Subcutaneous abdominal adipose tissue (tissue), 5 donors: ENCODE results near the gene THAP8.
A peak's percentile ranks its signal among the peaks of the same experiment; 100 is the strongest.

Source experiments
- H3K27ac ChIP-seq: one replicate; pipeline ENCODE4 v1.7.0; 2013; ENCODE audit warnings: low read depth, mild to moderate bottlenecking, inconsistent platforms, low read length, moderate library complexity
- H3K27me3 ChIP-seq, 5 donors: one replicate each; pipeline ENCODE4 v1.7.0; 2013; ENCODE audit warnings: low read length in 5 of 5, inconsistent platforms in 1 of 5; ENCODE audit not compliant: control insufficient read depth in 5 of 5, insufficient read depth in 4 of 5
- H3K36me3 ChIP-seq, 5 donors: one replicate each; pipeline ENCODE4 v1.7.0; 2013; ENCODE audit warnings: low read length in 5 of 5; ENCODE audit not compliant: control insufficient read depth in 5 of 5, insufficient read depth in 5 of 5
- H3K4me1 ChIP-seq, 5 donors: one replicate each; pipeline ENCODE4 v1.7.0; 2013; ENCODE audit warnings: low read length in 5 of 5, mild to moderate bottlenecking in 3 of 5, moderate library complexity in 1 of 5; ENCODE audit not compliant: control insufficient read depth in 5 of 5, insufficient read depth in 5 of 5
- H3K4me3 ChIP-seq, 5 donors: one replicate each; pipeline ENCODE4 v1.7.0; 2013; ENCODE audit warnings: low read length in 5 of 5, low read depth in 1 of 5
- H3K9ac ChIP-seq, 5 donors: one replicate each; pipeline ENCODE4 v1.7.0; 2013; ENCODE audit warnings: low read length in 5 of 5, mild to moderate bottlenecking in 4 of 5, moderate library complexity in 3 of 5
- H3K9me3 ChIP-seq, 5 donors: one replicate each; pipeline ENCODE4 v1.7.0; 2013; ENCODE audit warnings: low read length in 5 of 5; ENCODE audit not compliant: control insufficient read depth in 5 of 5
- donor health status: healthy.
- donor health status: healthy.
- donor health status: healthy.
- donor health status: healthy.
- donor health status: healthy.

THAP8 gene

DNA sequence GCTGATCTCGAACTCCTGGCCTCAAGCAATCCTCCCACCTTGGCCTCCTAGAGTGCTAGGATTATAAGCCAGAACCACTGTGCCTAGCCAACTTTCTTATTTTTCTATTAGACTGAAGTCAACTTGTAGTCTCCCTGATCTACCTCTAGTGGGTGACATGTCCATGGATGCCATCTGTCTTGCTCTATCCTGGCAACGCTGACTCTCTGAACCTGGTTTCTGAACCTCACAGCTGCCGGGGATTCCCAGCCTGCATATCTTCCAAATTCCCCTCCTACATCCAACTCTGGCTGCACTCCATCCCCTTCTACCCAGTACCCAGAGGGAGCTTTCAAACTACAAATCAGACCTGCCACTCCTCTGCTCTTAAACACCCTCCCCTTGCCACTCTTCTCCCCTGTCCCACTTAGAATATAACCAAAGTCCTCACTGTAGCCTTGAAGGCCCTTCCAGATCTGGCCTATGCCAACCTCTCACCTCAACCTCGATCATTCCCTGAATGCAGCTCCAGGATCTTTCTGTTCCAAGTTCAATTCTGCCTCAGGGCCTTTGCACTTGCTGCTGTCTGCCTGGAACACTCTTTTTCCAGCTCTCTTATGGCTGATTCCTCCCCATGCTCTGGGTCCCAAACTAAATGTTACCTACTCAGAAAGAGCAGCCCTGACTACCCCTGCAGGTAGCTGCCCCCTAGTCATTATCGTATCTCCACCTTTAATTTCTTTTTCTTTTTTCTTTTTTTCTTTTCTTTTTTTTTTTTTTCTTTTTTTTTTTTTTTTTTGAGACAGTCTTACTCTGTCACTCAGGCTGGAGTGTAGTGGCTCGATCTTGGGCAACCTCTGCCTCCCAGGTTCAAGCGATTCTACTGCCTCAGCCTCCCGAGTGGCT is 23.6 kb downstream of the THAP8 start:
- Histone ChIP-seq H3K9me3 (no peaks in the 10 kb centered on the region), H3K9ac (peak overlapping the region in 1 of 5 donors; percentile 26), H3K27ac (peak overlapping the region; percentile 60), H3K4me1 (peaks cover 0 to 24% (median 16%) of the 10 kb centered on the region in 5 donors), H3K4me3 (no peak overlapping the region), H3K27me3 (no peaks in the 10 kb centered on the region), H3K36me3 (peaks cover 0 to 25% (median 15%) of the 10 kb centered on the region in 5 donors)

DNA sequence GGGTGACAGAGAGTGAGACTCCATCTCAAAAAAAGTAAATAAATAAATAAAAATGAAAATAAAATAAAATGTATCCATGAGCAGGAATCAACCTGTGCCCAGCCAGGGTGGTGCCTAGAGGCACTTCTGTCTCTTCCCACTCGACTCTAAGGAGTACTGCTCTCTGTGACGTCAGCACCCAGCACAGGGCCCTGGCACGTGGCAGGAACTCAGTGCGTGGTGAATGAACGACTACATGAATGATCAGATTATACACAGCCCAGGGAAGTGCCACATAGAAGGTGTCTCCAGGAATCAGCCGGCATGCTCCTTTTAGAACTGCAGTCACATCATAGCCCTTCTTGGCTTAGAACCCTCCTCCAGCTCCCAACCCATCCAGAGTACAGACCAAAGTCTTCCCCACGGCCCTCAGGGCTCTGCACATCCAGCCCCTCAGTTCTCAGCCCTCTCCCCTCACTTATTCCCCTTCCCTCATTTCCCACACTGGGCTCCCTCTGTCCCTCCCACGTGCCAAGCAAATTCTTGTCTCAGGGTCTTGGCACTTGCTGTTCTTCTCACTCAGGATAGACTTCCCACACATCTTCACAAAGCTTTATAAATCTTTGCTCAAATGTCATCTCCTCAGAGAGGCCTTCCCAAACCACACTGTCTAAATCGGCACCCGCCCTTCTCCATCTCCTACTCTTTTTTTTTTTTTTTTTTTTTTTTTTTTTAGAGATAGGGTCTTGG is 25.6 kb downstream of the THAP8 start:
- H3K36me3 ChIP-seq = peaks cover 0 to 30% (median 17%) of the 10 kb centered on the region in 5 donors
- H3K27ac ChIP-seq = no peak overlapping the region
- H3K4me1 ChIP-seq = peaks cover 0 to 24% (median 16%) of the 10 kb centered on the region in 5 donors
- no peak overlapping the region for H3K9ac ChIP-seq
- H3K4me3 ChIP-seq = no peak overlapping the region
- H3K27me3 ChIP-seq = no peaks in the 10 kb centered on the region
- no peaks in the 10 kb centered on the region for H3K9me3 ChIP-seq

DNA sequence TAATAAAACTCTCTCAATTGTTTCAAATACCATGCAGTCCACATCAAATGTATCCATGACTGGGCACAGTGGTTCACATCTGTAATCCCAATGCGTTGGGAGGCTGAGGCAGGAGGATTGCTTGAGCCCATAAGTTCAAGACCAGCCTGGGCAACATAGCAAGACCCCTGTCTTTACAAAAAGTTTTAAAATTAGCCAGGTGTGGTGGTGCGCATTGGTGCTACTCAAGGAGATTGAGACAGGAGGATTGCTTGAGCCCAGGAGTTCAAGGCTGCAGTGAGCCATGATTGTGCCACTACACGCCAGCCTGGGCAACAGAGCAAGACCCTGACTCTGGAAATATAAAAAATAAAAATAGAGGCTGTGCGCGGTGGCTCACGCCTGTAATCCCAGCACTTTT is 26.4 kb downstream of the THAP8 start:
- Histone ChIP-seq H3K4me3 (no peak overlapping the region), H3K9me3 (no peaks in the 10 kb centered on the region), H3K9ac (no peak overlapping the region), H3K27ac (no peak overlapping the region), H3K27me3 (no peaks in the 10 kb centered on the region), H3K4me1 (peaks cover 0 to 20% (median 12%) of the 10 kb centered on the region in 5 donors), H3K36me3 (peaks cover 0 to 34% (median 21%) of the 10 kb centered on the region in 5 donors)

DNA sequence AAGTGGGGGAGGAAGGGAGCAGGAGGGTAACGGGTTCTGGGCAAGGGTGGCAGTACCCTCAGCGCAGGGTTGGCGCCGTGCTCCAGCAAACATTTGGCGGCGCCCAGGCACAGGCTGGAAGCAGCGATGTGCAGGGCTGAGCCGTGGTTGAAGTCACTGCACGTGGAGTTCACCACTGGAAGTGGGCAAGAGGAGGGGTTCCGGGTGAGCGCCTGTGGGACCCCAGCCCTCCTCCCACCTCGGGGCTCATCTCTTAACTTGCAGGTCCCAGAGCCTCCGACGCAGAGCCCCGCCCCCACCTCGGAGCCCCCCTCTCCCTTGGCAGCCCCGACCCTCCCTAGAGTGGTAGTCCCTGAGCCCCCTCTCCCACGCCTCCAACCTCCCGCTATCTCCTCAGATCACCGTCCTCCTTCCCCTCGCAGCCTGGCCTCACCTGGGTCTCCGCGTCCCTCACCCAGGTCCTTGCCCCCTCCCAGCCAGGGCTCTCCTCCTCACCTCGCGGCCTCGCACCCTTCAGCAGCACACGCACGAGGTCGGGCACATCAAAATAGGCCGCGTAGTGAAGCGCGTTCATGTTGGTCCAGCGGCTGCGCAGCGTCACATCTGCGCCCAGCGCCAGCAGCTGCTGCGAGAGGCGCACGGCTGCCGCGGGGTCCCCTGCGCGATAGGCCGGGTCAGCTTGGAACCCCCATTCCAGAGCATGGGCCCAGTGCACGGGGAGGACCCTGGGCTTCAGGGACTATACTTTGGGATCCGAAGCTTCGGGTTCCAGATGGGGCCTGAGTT is 27.8 kb downstream of the THAP8 start:
- H3K27me3 ChIP-seq = no peaks in the 10 kb centered on the region
- peaks cover 0 to 39% (median 21%) of the 10 kb centered on the region in 5 donors for H3K36me3 ChIP-seq
- no peak overlapping the region for H3K4me3 ChIP-seq
- no peak overlapping the region for H3K9ac ChIP-seq
- H3K4me1 ChIP-seq = peaks cover 0 to 6% (median 2%) of the 10 kb centered on the region in 5 donors
- H3K9me3 ChIP-seq = no peaks in the 10 kb centered on the region
- no peak overlapping the region for H3K27ac ChIP-seq

DNA sequence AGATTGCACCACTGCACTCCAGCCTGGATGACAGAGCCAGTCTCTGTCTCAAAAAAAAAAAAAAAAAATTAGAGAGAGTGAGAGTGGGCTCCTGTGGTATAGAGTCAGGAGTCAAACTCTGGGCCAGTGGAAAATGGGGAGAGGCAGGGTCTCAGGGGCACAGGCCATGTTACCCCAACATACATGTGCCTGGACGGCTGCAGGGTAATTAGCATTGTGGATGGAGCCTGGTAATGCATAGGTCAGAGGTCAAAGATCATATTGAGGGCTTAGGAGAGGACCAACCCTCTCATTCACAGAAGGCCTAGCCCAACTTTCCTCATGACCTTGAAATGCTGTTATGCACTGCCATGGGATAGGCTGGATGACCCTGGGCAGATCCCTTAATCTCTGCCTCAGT is 28.5 kb downstream of the THAP8 start:
- Histone ChIP-seq H3K27ac (no peak overlapping the region), H3K9ac (no peak overlapping the region), H3K36me3 (peaks cover 0 to 39% (median 21%) of the 10 kb centered on the region in 5 donors), H3K9me3 (no peaks in the 10 kb centered on the region), H3K27me3 (no peaks in the 10 kb centered on the region), H3K4me3 (no peak overlapping the region), H3K4me1 (peaks cover 0 to 1% (median 0%) of the 10 kb centered on the region in 5 donors)

DNA sequence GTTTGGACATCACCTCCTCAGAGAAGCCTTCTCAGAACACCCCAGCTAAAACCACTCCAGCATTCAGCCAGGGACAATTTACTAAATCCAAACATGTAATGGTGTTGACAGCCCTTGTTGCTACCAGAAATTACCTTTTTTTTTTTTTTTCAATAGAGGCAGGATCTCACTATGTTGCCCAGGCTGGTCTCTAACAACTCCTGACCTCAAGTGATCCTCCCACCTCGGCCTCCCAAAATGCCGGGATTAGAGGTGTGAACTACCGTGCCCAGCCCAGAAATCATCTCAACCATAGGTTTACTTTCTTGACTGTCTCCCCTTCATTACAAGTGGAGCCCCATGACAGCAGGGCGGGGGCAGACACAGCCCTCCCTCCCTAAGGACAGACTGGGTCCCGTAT is 30.7 kb downstream of the THAP8 start:
- Histone ChIP-seq H3K36me3 (peaks cover 0 to 43% (median 21%) of the 10 kb centered on the region in 5 donors), H3K9me3 (no peaks in the 10 kb centered on the region), H3K27me3 (no peaks in the 10 kb centered on the region), H3K4me3 (no peak overlapping the region), H3K9ac (no peak overlapping the region), H3K4me1 (no peaks in the 10 kb centered on the region), H3K27ac (no peak overlapping the region)

DNA sequence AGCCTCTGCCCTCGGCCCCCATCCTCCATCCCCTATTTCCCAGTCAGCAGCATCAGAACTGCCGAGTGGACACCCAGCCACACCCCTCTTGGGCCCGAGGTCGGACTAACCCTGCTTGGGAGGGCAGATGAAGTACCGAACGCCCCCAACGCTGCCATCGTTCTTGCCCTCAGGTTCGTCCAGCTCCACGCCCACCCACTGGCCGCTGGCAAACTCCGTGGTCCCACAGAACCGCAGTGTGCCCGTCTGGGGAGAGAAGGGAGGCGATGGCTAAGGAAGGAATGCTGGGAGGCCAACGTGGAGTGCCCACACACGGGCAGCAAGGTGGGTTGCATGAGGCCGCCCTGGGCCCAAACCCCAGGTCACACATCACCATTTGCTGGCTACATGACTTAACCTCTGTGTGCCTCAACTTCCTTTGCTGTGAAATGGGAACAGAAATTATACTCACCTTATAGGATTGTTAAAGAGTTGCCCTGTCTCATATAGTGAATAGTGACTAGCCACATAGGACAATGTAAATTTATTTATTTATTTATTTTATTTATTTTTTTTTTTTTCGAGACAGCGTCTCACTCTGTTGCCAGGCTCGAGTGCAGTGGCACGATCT is 34.9 kb downstream of the THAP8 start:
- Histone ChIP-seq H3K9ac (no peak overlapping the region), H3K4me1 (peaks cover 0 to 6% (median 6%) of the 10 kb centered on the region in 5 donors), H3K27ac (no peak overlapping the region), H3K36me3 (peaks cover 0 to 37% (median 19%) of the 10 kb centered on the region in 5 donors), H3K4me3 (no peak overlapping the region), H3K9me3 (no peaks in the 10 kb centered on the region), H3K27me3 (no peaks in the 10 kb centered on the region)

DNA sequence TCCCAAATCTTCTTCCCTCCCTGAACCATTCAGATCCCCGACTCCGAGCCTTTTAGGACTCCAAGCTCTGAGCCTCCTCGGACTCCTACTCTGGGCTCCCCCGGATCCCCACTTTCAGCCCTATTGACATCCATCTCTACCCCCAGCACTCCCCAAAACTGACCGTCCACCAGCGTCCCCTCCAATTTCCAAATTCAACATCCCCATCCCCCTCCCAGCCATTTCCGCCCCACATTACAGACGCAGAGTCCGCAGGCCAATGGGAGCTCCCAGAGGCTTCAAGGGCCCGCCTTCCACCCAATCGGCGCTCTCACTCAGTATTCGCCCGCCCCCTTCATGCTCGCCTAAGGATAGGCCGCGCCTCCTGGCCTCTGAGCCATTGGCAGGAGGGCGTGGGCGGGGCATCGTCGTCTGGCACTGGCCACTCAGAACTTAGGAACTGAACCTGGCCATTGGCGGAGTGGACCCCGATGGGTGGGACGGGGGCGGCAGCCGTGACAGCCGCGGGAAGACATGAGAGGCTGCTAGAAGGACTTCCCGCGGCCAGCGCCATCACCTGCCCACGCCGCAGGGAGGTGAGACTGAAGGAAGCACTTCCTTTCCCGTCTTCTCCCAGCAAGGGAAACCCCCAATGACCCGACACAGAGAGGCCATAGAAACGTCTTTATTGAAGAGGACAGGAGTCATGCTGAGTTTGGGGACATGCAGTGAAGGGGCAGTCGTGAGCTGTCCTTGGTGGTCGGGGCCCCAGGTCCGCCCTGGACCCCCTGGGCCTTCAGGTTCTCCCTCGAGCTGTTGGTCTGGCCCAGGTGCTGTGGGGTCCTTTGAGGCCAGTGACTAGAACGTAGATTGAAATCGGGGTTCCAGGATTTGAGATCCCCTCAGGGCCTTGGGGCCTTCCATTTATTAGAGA is 39.8 kb downstream of the THAP8 start, which contains the start of gene ALKBH6:
Gene ALKBH6, minus strand, starts transcription at position 202 of the 913 bp plus-strand sequence. CDS start 816 bp downstream, outside the sequence.
- H3K4me3 ChIP-seq = peak within 1 kb of the TSS; percentile 74 to 93 (median 89)
- H3K4me1 ChIP-seq = peaks cover 4 to 26% (median 21%) of the 10 kb centered on the region in 5 donors
- no peaks in the 10 kb centered on the region for H3K9me3 ChIP-seq
- peak within 1 kb of the TSS; percentile 57 for H3K27ac ChIP-seq
- H3K36me3 ChIP-seq = peaks cover 0 to 21% (median 10%) of the 10 kb centered on the region in 5 donors
- peak within 1 kb of the TSS; percentile 73 to 85 (median 81) for H3K9ac ChIP-seq
- H3K27me3 ChIP-seq = no peaks in the 10 kb centered on the region
